ENCODE measurements around the gene PRPF6. TPM values are rescaled to one million over a fixed set of nuclear protein-coding genes. Genes with fewer than 3 reads are reported as not detected.
A peak's percentile ranks its signal among the peaks of the same experiment; 100 is the strongest.

Gene PRPF6
- total and polyA plus RNA-seq, 2 of the 13 experiments (the other 11 are each of a cell fraction or from before 2014, with no cell fraction given): 63.7 to 101 TPM

GRCh38 chr20:64040231-64041039 is 59.5 kb downstream of the PRPF6 start (continued):
- TF ChIP-seq GMEB1 (CRISPR knock-in tag; IDR thresholded peaks at IDR 0.05; ENCODE audit: borderline replicate concordance) (no peak), ZZZ3 (CRISPR knock-in tag; IDR thresholded peaks at IDR 0.05; ENCODE audit: borderline replicate concordance) (no peak), ZBTB38 (CRISPR knock-in tag; IDR thresholded peaks at IDR 0.05) (peak; percentile 16; the same call in 1 of the 2 replicates), MXI1 (IDR thresholded peaks at IDR 0.05; ENCODE audit: borderline replicate concordance, low read depth, low read length) (0 out of 3 replicates have a peak, but pooled peaks have one; percentile 33), ZNF564 (CRISPR knock-in tag; IDR thresholded peaks at IDR 0.05) (no peak), JARID2 (CRISPR knock-in tag; IDR thresholded peaks at IDR 0.05; ENCODE audit: insufficient replicate concordance) (no peak), NFRKB (IDR thresholded peaks at IDR 0.05) (no peak), YEATS2 (CRISPR knock-in tag; IDR thresholded peaks at IDR 0.05; ENCODE audit: borderline replicate concordance) (no peak), KMT2A (CRISPR knock-in tag; IDR thresholded peaks at IDR 0.05) (no peak; the same call in 1 of the 2 replicates), MYPOP (CRISPR knock-in tag; IDR thresholded peaks at IDR 0.05) (no peak), DMAP1 (CRISPR knock-in tag; IDR thresholded peaks at IDR 0.05) (no peak), ZBTB34 (CRISPR knock-in tag; IDR thresholded peaks at IDR 0.05) (no peak), SMAD1 (CRISPR knock-in tag; IDR thresholded peaks at IDR 0.05; ENCODE audit: borderline replicate concordance, low read depth) (no peak), EHMT2 (IDR thresholded peaks at IDR 0.05; ENCODE audit: borderline replicate concordance, low read depth, low read length) (no peak)
- TF ChIP-seq, protein P1, sequence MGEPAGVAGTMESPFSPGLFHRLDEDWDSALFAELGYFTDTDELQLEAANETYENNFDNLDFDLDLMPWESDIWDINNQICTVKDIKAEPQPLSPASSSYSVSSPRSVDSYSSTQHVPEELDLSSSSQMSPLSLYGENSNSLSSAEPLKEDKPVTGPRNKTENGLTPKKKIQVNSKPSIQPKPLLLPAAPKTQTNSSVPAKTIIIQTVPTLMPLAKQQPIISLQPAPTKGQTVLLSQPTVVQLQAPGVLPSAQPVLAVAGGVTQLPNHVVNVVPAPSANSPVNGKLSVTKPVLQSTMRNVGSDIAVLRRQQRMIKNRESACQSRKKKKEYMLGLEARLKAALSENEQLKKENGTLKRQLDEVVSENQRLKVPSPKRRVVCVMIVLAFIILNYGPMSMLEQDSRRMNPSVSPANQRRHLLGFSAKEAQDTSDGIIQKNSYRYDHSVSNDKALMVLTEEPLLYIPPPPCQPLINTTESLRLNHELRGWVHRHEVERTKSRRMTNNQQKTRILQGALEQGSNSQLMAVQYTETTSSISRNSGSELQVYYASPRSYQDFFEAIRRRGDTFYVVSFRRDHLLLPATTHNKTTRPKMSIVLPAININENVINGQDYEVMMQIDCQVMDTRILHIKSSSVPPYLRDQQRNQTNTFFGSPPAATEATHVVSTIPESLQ (CRISPR knock-in tag; conservative IDR thresholded peaks at IDR 0.05): 0 out of 2 replicates have a peak, but pooled peaks have one; percentile 37
- TF ChIP-seq, protein P2, sequence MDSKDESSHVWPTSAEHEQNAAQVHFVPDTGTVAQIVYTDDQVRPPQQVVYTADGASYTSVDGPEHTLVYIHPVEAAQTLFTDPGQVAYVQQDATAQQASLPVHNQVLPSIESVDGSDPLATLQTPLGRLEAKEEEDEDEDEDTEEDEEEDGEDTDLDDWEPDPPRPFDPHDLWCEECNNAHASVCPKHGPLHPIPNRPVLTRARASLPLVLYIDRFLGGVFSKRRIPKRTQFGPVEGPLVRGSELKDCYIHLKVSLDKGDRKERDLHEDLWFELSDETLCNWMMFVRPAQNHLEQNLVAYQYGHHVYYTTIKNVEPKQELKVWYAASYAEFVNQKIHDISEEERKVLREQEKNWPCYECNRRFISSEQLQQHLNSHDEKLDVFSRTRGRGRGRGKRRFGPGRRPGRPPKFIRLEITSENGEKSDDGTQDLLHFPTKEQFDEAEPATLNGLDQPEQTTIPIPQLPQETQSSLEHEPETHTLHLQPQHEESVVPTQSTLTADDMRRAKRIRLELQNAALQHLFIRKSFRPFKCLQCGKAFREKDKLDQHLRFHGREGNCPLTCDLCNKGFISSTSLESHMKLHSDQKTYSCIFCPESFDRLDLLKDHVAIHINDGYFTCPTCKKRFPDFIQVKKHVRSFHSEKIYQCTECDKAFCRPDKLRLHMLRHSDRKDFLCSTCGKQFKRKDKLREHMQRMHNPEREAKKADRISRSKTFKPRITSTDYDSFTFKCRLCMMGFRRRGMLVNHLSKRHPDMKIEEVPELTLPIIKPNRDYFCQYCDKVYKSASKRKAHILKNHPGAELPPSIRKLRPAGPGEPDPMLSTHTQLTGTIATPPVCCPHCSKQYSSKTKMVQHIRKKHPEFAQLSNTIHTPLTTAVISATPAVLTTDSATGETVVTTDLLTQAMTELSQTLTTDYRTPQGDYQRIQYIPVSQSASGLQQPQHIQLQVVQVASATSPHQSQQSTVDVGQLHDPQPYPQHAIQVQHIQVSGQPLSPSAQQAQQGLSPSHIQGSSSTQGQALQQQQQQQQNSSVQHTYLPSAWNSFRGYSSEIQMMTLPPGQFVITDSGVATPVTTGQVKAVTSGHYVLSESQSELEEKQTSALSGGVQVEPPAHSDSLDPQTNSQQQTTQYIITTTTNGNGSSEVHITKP (CRISPR knock-in tag; IDR thresholded peaks at IDR 0.05; ENCODE audit: low read depth): no peak
- TF ChIP-seq, protein P3, sequence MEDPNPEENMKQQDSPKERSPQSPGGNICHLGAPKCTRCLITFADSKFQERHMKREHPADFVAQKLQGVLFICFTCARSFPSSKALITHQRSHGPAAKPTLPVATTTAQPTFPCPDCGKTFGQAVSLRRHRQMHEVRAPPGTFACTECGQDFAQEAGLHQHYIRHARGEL (CRISPR knock-in tag; IDR thresholded peaks at IDR 0.05): 0 out of 2 replicates have a peak, but pooled peaks have one; percentile 62
- TF ChIP-seq, protein P4, sequence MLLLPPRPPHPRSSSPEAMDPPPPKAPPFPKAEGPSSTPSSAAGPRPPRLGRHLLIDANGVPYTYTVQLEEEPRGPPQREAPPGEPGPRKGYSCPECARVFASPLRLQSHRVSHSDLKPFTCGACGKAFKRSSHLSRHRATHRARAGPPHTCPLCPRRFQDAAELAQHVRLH (CRISPR knock-in tag; IDR thresholded peaks at IDR 0.05; ENCODE audit: borderline replicate concordance, low read depth): no peak

Measured in HepG2 (cell line).